Osteoblast (primary cell): Measurements from ENCODE around the gene RAB6D. TPM values are rescaled to one million over a fixed set of nuclear protein-coding genes. Genes with fewer than 3 reads are reported as not detected.
"Not testable (repeated sequence)": the region's sequence is repeated elsewhere in the genome, so short reads cannot be mapped to it uniquely, and the experiment has no call there.

Experiments
- DNase-seq: peaks from one replicate; pipeline ENCODE4 v3.0.0; 2011; ENCODE audit warnings: low spot score, mixed read lengths; ENCODE audit not compliant: insufficient read length; ENCODE audit errors: missing footprints
- H2AFZ ChIP-seq: 2 replicates; pipeline ENCODE4 v1.6.0; 2011; ENCODE audit warnings: mild to moderate bottlenecking, low read length
- H3K27ac ChIP-seq: 2 replicates; pipeline ENCODE4 v1.5.1; 2011; ENCODE audit warnings: mild to moderate bottlenecking, low read depth, low read length, moderate library complexity
- H3K27me3 ChIP-seq: 2 replicates; pipeline ENCODE4 v1.6.0; 2012; ENCODE audit warnings: mild to moderate bottlenecking, control low read depth, inconsistent platforms, low read length, moderate library complexity; ENCODE audit not compliant: insufficient read depth
- H3K36me3 ChIP-seq: 2 replicates; pipeline ENCODE4 v1.5.1; 2011; ENCODE audit warnings: mild to moderate bottlenecking, low read length, control low read depth, moderate library complexity; ENCODE audit not compliant: insufficient read depth
- H3K4me1 ChIP-seq: 2 replicates; pipeline ENCODE4 v1.5.1; 2011; ENCODE audit warnings: mild to moderate bottlenecking, low read length, control low read depth, moderate library complexity; ENCODE audit not compliant: insufficient read depth
- H3K4me2 ChIP-seq: 2 replicates; pipeline ENCODE4 v1.6.0; 2011; ENCODE audit warnings: mild to moderate bottlenecking, low read length; ENCODE audit not compliant: insufficient read depth
- H3K4me3 ChIP-seq: fragments of 200-600 bp; sonication (generic); 3 replicates; pipeline ENCODE4 v1.5.1; 2012; ENCODE audit warnings: mild to moderate bottlenecking, low read length, inconsistent platforms; ENCODE audit not compliant: insufficient read depth
- H3K79me2 ChIP-seq: 2 replicates; pipeline ENCODE4 v1.6.0; 2012; ENCODE audit warnings: mild to moderate bottlenecking, low read length, control low read depth, inconsistent platforms; ENCODE audit not compliant: insufficient read depth
- H3K9me3 ChIP-seq: 2 replicates; pipeline ENCODE4 v1.5.1; 2011; ENCODE audit warnings: low read depth, low read length, control low read depth
- H4K20me1 ChIP-seq: 2 replicates; pipeline ENCODE4 v1.6.0; 2012; ENCODE audit warnings: mild to moderate bottlenecking, low read length, control low read depth; ENCODE audit not compliant: insufficient read depth
- total RNA-seq: library from RNA; depleted of rRNA; stranded (reverse); fragments of >200 nt; gene quantifications from 2 replicates; pipeline ENCODE4 v1.2.3, GENCODE V29; 2012
- TF ChIP-seq, protein P1 (sequence below): IDR thresholded peaks from 2 replicates; pipeline ENCODE4 v1.5.1; 2011; ENCODE audit warnings: mild to moderate bottlenecking, low read depth, low read length, moderate library complexity; ENCODE audit errors: extremely low read depth

Gene RAB6D
- total RNA-seq, 1 donor, result not detected

DNA sequence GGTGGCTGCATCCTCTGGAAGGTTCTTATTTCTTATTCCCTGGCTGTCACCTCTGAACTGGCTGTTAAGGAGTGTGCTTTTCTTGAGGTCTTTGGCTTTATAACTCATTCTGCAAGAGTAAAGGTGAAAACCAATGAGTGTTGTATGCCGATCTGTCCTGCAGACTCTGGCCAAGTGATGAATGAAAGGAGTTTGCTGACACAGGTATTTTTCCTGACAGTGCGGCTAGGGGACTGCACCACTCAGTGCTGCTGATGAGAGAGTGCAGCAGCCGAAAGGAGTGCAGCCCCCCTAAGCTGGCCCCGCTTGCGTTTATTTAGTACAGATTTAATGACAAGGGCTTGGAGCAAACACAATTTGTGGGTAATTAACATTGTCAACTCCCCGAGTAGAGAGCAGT, 41.8 kb downstream of the RAB6D start:
- H4K20me1 ChIP-seq, result no peaks in the 10 kb centered on the region
- no peaks in the 10 kb centered on the region for H3K36me3 ChIP-seq
- no peak for DNase-seq
- no peak overlapping the region for H3K27ac ChIP-seq
- no peak overlapping the region for H3K4me3 ChIP-seq
- H3K4me2 ChIP-seq, result no peak overlapping the region
- no peaks in the 10 kb centered on the region for H3K27me3 ChIP-seq
- H2AFZ ChIP-seq, result no peak overlapping the region
- no peaks in the 10 kb centered on the region for H3K79me2 ChIP-seq
- TF ChIP-seq, protein P1, sequence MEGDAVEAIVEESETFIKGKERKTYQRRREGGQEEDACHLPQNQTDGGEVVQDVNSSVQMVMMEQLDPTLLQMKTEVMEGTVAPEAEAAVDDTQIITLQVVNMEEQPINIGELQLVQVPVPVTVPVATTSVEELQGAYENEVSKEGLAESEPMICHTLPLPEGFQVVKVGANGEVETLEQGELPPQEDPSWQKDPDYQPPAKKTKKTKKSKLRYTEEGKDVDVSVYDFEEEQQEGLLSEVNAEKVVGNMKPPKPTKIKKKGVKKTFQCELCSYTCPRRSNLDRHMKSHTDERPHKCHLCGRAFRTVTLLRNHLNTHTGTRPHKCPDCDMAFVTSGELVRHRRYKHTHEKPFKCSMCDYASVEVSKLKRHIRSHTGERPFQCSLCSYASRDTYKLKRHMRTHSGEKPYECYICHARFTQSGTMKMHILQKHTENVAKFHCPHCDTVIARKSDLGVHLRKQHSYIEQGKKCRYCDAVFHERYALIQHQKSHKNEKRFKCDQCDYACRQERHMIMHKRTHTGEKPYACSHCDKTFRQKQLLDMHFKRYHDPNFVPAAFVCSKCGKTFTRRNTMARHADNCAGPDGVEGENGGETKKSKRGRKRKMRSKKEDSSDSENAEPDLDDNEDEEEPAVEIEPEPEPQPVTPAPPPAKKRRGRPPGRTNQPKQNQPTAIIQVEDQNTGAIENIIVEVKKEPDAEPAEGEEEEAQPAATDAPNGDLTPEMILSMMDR, result no peak
- H3K4me1 ChIP-seq, result no peaks in the 10 kb centered on the region
- H3K9me3 ChIP-seq, result no peaks in the 10 kb centered on the region

DNA sequence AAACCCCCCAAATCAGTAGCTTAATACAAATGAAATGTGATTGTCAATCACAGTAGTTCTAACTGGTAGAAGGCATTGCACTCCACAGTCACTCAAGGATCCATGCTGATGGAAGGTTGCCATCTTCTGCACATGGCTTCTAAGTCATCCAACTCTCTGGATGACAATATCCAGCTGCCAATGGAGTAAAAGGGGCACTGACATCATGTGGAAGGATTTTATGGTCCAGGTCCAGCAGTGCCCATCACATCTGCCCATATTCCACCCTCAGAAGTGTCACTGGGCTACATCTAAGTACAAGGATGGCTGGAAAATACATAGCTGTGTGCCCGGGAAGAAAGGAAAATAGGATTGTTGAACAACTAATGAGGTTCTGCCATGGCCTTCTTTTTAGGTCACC, 42.6 kb downstream of the RAB6D start:
- not testable (repeated sequence) for H4K20me1 ChIP-seq, H3K4me3 ChIP-seq, H3K36me3 ChIP-seq, DNase-seq, H3K4me1 ChIP-seq, H3K27me3 ChIP-seq, H3K27ac ChIP-seq, H3K4me2 ChIP-seq, H3K79me2 ChIP-seq, H3K9me3 ChIP-seq, H2AFZ ChIP-seq

DNA sequence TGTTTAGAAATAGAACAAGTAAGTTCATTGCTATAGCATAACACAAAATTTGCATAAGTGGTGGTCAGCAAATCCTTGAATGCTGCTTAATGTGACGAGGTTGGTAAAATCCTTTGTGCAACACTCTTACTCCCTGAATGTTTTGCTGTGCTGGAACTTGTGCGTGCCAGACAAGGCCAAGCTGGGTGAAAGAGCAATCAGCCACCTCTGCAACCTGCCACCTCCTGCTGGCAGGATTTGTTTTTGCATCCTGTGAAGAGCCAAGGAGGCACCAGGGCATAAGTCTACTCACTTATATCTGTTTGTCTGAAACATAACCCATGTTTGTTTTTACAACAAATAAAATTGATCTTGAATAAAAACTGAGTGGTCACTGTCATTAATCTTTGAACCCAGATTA, 53.0 kb downstream of the RAB6D start:
- H4K20me1 ChIP-seq, H3K4me3 ChIP-seq, H3K27ac ChIP-seq, H3K4me2 ChIP-seq, H3K4me1 ChIP-seq, H3K9me3 ChIP-seq, H3K36me3 ChIP-seq, H3K27me3 ChIP-seq, H2AFZ ChIP-seq, H3K79me2 ChIP-seq, DNase-seq: not testable (repeated sequence)

Other genes starting within 250 kb of the RAB6D start
- gene POTEE, start 154.6 kb downstream of the RAB6D start, total RNA-seq, result under 0.01 TPM in 1 of 2 replicates, not detected in the other
- not detected in 2 replicates for gene TUBA3D, start 112.0 kb upstream of the RAB6D start, total RNA-seq
- 45.2 and 59.8 TPM in 2 replicates for gene MZT2A, start 128.2 kb upstream of the RAB6D start, total RNA-seq
- 13.4 and 15.9 TPM in 2 replicates for gene CCDC74A, start 163.7 kb upstream of the RAB6D start, total RNA-seq